ENCODE measurements around the gene CTSA. TPM values are rescaled to one million over a fixed set of nuclear protein-coding genes. Genes with fewer than 3 reads are reported as not detected.

The CTSA gene
- total and polyA plus RNA-seq, 2 of the 4 experiments (the other 2 are of a cell fraction): 19.0 to 312 TPM

DNA sequence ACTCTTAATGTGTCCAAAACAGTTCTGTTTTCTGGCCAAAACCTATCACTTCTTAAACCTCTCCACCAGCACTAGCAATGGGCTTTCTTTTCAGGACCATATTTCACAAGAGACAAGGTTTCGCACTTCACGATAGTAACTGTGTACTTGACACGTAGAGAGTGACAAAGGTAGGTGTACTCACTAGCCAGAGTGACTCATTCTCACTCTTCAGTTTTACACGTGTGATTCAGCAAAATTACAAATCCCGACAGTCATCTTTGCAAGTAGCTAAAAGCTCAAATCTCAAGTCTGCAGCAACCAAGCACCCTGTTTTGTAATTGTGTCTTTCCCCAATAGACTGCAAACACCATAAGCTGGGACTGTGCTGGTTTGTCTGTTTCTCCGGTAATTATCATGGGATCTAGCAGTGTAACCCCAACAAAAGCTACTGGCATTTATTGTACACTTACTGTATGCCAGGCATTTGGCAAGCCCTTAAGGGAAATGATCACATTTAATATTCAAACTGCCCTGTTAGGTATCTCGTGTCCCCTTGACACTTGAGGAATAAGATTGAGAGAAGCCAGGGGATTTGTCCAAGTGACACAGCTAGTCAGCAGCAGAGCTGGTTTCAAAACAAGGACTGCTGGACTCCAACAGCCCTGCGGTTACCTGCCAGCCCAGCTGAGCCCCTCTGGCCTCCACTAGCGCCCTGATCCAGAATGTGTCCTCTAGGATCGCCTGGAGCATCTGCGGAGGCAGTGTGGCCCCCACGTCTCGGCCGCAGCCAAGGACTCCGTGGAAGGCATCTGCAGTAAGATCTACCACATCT, 53.2 kb downstream of the CTSA start:
- CTCF ChIA-PET: interaction anchor here (1.2 kb wide), 1 partner anchor 9 kb away, joined by 3 read pairs; no protein-coding TSS in a partner anchor

More for the DNA sequence above, 53.2 kb downstream of the CTSA start:
- H3K4me3 ChIP-seq (ENCODE audit: insufficient read depth, low read depth, low read length): no peak overlapping the region
- peaks cover 85% of the 10 kb centered on the region for H3K36me3 ChIP-seq (ENCODE audit: control insufficient read depth, insufficient read depth, low read length)
- H3K23ac ChIP-seq (ENCODE audit: low read depth, low read length): no peak overlapping the region
- H2AFZ ChIP-seq (replicated peaks; ENCODE audit: low read length, poor library complexity): no peak overlapping the region
- intact Hi-C loops (cut with micrococcal nuclease): no loop called here
- H2AK9ac ChIP-seq (replicated peaks; ENCODE audit: low read depth, low read length, poor library complexity): no peak overlapping the region
- no peak overlapping the region for H2BK120ac ChIP-seq (ENCODE audit: low read depth, low read length)
- no peak overlapping the region for H3K4me2 ChIP-seq (ENCODE audit: low read depth, low read length)
- peak; percentile 38; the same call in 1 of the 2 replicates for TF ChIP-seq NFE2L2 (IDR thresholded peaks at IDR 0.05; ENCODE audit: low read depth, low read length)
- TF ChIP-seq MAFK (IDR thresholded peaks at IDR 0.05; ENCODE audit: low read depth, low read length): no peak
- no peak for TF ChIP-seq RAD21 (IDR thresholded peaks at IDR 0.05; ENCODE audit: low read length)
- no peak for TF ChIP-seq MXI1 (IDR thresholded peaks at IDR 0.05; ENCODE audit: borderline replicate concordance, low read depth, low read length)
- H3K56ac ChIP-seq (ENCODE audit: extremely low read depth, insufficient read depth, low read length): no peak overlapping the region
- H2BK5ac ChIP-seq (ENCODE audit: low read depth, low read length, poor library complexity, severe bottlenecking): no peak overlapping the region
- no peak overlapping the region for H3K14ac ChIP-seq (replicated peaks; ENCODE audit: low read depth, low read length)
- peaks cover 2 to 4% of the 10 kb centered on the region in 2 experiments; a peak in 1 of 4 replicates for H3K79me1 ChIP-seq (ENCODE audit: low read depth in 1 of 2, low read length in 2 of 2)
- no peaks in the 10 kb centered on the region for H3K27me3 ChIP-seq (ENCODE audit: control insufficient read depth, insufficient read depth, low read length)
- 0 out of 2 replicates have a peak, but pooled peaks cover 3% of the 10 kb centered on the region for H3K9me1 ChIP-seq (ENCODE audit: insufficient read depth, low read length)
- no peak overlapping the region for H3K27ac ChIP-seq (ENCODE audit: insufficient read depth, low read length)
- no peak overlapping the region for H3K4ac ChIP-seq (ENCODE audit: low read depth, low read length)
- no peak overlapping the region for H4K8ac ChIP-seq (ENCODE audit: low read depth in 2 of 2, low read length in 2 of 2)
- BruUV-seq (replicated peaks): no TSS peak
- DNase-seq (no peak), ATAC-seq (ENCODE audit: low read depth) (no peak)
- H3K18ac ChIP-seq (ENCODE audit: low read depth, low read length): no peak overlapping the region
- no peak overlapping the region for H4K91ac ChIP-seq (ENCODE audit: insufficient read depth, low read depth, low read length)
- H4K5ac ChIP-seq (ENCODE audit: low read depth, low read length): no peak overlapping the region
- no peaks in the 10 kb centered on the region for H3K9me3 ChIP-seq (ENCODE audit: control insufficient read depth, insufficient read depth, low read length)
- no peaks in the 10 kb centered on the region for H3K4me1 ChIP-seq (ENCODE audit: control insufficient read depth, insufficient read depth, low read length)
- POLR2A ChIA-PET (ENCODE audit: unreplicated experiment): interaction anchor here (1.4 kb wide), 1 partner anchor 9 kb away, joined by 3 read pairs; the partner anchor contains the start of gene PCIF1
- H2AK5ac ChIP-seq (ENCODE audit: low read depth, low read length): no peak overlapping the region
- H2BK15ac ChIP-seq (ENCODE audit: low read depth, low read length): no peak overlapping the region
- dilution Hi-C loops (cut with HindIII; ENCODE audit: low sequenced_read_pairs, unreplicated experiment): no loop called here
- in situ Hi-C loops (cut with MboI; ENCODE audit: low sequenced_read_pairs): no loop called here
- H3K9ac ChIP-seq (ENCODE audit: low read depth, low read length): no peak overlapping the region
- peaks cover 6% of the 10 kb centered on the region; the same call in 1 of the 2 replicates for H4K20me1 ChIP-seq (ENCODE audit: insufficient read depth, low read length)
- no peak overlapping the region for H2BK20ac ChIP-seq (ENCODE audit: low read depth, low read length)
- WGBS, 2 experiments (ENCODE audit: extremely low coverage in 2 of 2, insufficient read length in 1 of 2): 93% methylated on average over 3 of the region's 15 CpGs; no CpG with 5 or more reads in 1 of the 2 experiments
